PC-9 (cell line): ENCODE results near the gene TRAPPC8. TPM values are rescaled to one million over a fixed set of nuclear protein-coding genes. Genes with fewer than 3 reads are reported as not detected.
"Not testable (repeated sequence)": the region's sequence is repeated elsewhere in the genome, so short reads cannot be mapped to it uniquely, and the experiment has no call there.

Source experiments
- BruUV-seq: library from RNA; stranded (reverse); fragments of 400-500 nt; replicated peaks from 2 replicates; lab custom pipeline; 2021; lab: Mats Ljungman, UMichigan
- CTCF ChIA-PET: fragments of 300-600 bp; sonication (Branson Sonifier 250); formaldehyde crosslinking; loops from one replicate; lab custom pipeline; 2022; ENCODE audit warnings: antibody characterized with exemption; lab: Charles Lee
- POLR2A ChIA-PET: fragments of 300-600 bp; sonication (Branson Sonifier 250); formaldehyde crosslinking; loops from one replicate; lab custom pipeline; 2022; ENCODE audit warnings: antibody characterized with exemption; ENCODE audit not compliant: unreplicated experiment; lab: Charles Lee
- DNase-seq, 2 experiments: peaks; one replicate each; pipeline versions ENCODE4 v3.0.0 to v3.0.0-alpha.2; 2015 to 2022; ENCODE audit warnings: mixed read lengths in 1 of 2
- H2AFZ ChIP-seq: fragments of 200-600 bp; sonication (generic); 2 replicates; pipeline ENCODE4 v1.8.1; 2017; ENCODE audit warnings: antibody characterized with exemption
- H3F3A ChIP-seq: fragments of 200-600 bp; sonication (generic); 2 replicates; pipeline ENCODE4 v1.8.1; 2017; ENCODE audit warnings: antibody characterized with exemption, mild to moderate bottlenecking, low read depth; ENCODE audit not compliant: insufficient read depth
- H3K27ac ChIP-seq: fragments of 200-600 bp; sonication (generic); 2 replicates; pipeline ENCODE4 v1.6.1; 2016; ENCODE audit warnings: mixed run types
- H3K27me3 ChIP-seq: fragments of 200-600 bp; sonication (generic); 2 replicates; pipeline ENCODE4 v1.6.1; 2016; ENCODE audit warnings: low read depth, mixed run types; ENCODE audit not compliant: insufficient read depth
- H3K36me3 ChIP-seq: fragments of 200-600 bp; sonication (generic); 2 replicates; pipeline ENCODE4 v1.6.1; 2016; ENCODE audit warnings: low read depth, mixed run types
- H3K4me1 ChIP-seq: fragments of 200-600 bp; sonication (generic); replicated peaks from 2 replicates; pipeline ENCODE4 v1.6.1; 2016; ENCODE audit warnings: mixed run types; ENCODE audit not compliant: insufficient read depth
- H3K4me2 ChIP-seq: fragments of 200-600 bp; sonication (generic); 2 replicates; pipeline ENCODE4 v1.6.1; 2017; ENCODE audit warnings: mixed run types
- H3K4me3 ChIP-seq: fragments of 200-600 bp; sonication (generic); 2 replicates; pipeline ENCODE4 v1.6.1; 2016; ENCODE audit warnings: mixed run types
- H3K79me2 ChIP-seq: fragments of 200-600 bp; sonication (generic); 2 replicates; pipeline ENCODE4 v1.6.1; 2017; ENCODE audit warnings: low read depth, mixed run types
- H3K9me2 ChIP-seq: fragments of 200-600 bp; sonication (generic); 2 replicates; pipeline ENCODE4 v1.8.1; 2017; ENCODE audit warnings: mild to moderate bottlenecking; ENCODE audit not compliant: insufficient read depth
- H3K9me3 ChIP-seq: fragments of 200-600 bp; sonication (generic); 2 replicates; pipeline ENCODE4 v1.8.1; 2016; ENCODE audit warnings: low read depth; ENCODE audit not compliant: insufficient read depth
- H4K20me1 ChIP-seq: fragments of 200-600 bp; sonication (generic); 2 replicates; pipeline ENCODE4 v1.8.1; 2017; ENCODE audit not compliant: insufficient read depth
- CTCF ChIP-seq: fragments of 200-600 bp; sonication (generic); conservative IDR thresholded peaks from 2 replicates; pipeline ENCODE4 v1.6.1; 2017; ENCODE audit warnings: mixed run types, antibody characterized with exemption, mild to moderate bottlenecking, moderate library complexity
- EZH2 ChIP-seq: fragments of 200-600 bp; sonication (generic); IDR thresholded peaks from 2 replicates; pipeline ENCODE4 v1.8.0; 2017; ENCODE audit warnings: antibody characterized with exemption, low read depth
- intact Hi-C: fragments of 100-400 bp; cut with micrococcal nuclease; formaldehyde crosslinking; loops from one replicate; pipeline ENCODE4 v1.10.0; 2022; ENCODE audit not compliant: unreplicated experiment
- total RNA-seq: library from RNA; stranded (reverse); gene quantifications from 2 replicates; pipeline ENCODE4 v1.2.3, GENCODE V29; 2021

Gene TRAPPC8
- total RNA-seq, 1 experiment from 2014 or later = 20.9 TPM

DNA sequence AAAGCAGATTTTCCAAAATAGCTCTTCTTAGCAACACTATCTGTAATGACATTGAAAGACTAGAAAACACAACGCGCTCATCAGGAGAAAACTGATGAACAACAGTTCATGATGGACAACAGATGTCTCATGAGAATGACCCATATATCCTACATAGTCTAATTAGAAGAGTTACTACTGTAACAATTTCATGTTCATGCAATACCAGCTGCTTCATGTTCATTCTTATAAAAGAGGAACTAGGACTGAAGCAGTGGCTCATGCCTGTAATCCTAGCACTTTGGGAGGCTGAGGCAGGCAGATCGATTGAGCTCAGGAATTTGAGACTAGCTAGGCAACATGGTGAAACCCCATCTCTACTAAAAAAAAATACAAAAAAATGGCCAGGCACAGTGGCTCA lies 22.7 kb downstream of the TRAPPC8 start:
- TF ChIP-seq EZH2 = no peak
- no peak for TF ChIP-seq CTCF
- Histone ChIP-seq H3K4me2 (no peak overlapping the region), H3K4me3 (no peak overlapping the region), H2AFZ (no peak overlapping the region), H3K27ac (no peak overlapping the region), H4K20me1 (no peaks in the 10 kb centered on the region), H3K79me2 (no peaks in the 10 kb centered on the region), H3K36me3 (no peaks in the 10 kb centered on the region), H3K9me2 (no peaks in the 10 kb centered on the region), H3K9me3 (no peaks in the 10 kb centered on the region), H3F3A (no peaks in the 10 kb centered on the region), H3K4me1 (no peaks in the 10 kb centered on the region), H3K27me3 (no peaks in the 10 kb centered on the region)
- ChIA-PET POLR2A (no interaction called here), CTCF (no interaction called here)
- no peak for DNase-seq
- intact Hi-C loops = no loop called here
- BruUV-seq = no TSS peak

DNA sequence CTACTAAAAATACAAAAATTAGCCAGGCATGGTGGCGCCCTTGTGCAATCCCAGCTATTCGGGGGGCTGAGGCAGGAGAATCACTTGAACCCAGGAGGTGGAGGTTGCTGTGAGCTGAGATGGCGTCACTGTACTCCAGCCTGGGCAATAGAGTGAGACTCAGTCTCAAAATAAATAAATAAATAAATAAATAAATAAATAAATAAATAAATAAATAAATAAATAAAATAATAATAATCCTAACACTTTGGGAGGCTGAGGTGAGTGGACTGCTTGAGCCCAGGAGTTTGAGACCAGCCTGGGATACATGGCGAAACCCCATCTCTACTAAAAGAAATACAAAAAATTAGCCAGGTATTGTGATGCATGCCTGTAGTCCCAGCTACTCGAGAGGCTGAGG lies 23.6 kb downstream of the TRAPPC8 start:
- H3K27ac ChIP-seq, CTCF ChIA-PET, intact Hi-C loops, H3F3A ChIP-seq, H3K27me3 ChIP-seq, H3K9me3 ChIP-seq, H2AFZ ChIP-seq, H3K4me2 ChIP-seq, H3K4me3 ChIP-seq, H3K36me3 ChIP-seq, H3K79me2 ChIP-seq, POLR2A ChIA-PET, H4K20me1 ChIP-seq, H3K9me2 ChIP-seq, H3K4me1 ChIP-seq, BruUV-seq, DNase-seq: not testable (repeated sequence)

- ChIA-PET CTCF (no interaction called here), POLR2A (no interaction called here)
- no peak for DNase-seq
- Histone ChIP-seq H3K9me3 (no peaks in the 10 kb centered on the region), H3K4me3 (no peak overlapping the region), H3K27ac (no peak overlapping the region), H3K4me1 (no peaks in the 10 kb centered on the region), H3K9me2 (no peaks in the 10 kb centered on the region), H4K20me1 (no peaks in the 10 kb centered on the region), H3K4me2 (no peak overlapping the region), H3F3A (no peaks in the 10 kb centered on the region), H2AFZ (no peak overlapping the region), H3K27me3 (no peaks in the 10 kb centered on the region), H3K36me3 (no peaks in the 10 kb centered on the region), H3K79me2 (no peaks in the 10 kb centered on the region)
- BruUV-seq = no TSS peak
- TF ChIP-seq EZH2 (no peak), CTCF (no peak)
- intact Hi-C loops = no loop called here
These were observed 24.2 kb downstream of the TRAPPC8 start for GRCh38 chr18:31918733-31919132.

DNA sequence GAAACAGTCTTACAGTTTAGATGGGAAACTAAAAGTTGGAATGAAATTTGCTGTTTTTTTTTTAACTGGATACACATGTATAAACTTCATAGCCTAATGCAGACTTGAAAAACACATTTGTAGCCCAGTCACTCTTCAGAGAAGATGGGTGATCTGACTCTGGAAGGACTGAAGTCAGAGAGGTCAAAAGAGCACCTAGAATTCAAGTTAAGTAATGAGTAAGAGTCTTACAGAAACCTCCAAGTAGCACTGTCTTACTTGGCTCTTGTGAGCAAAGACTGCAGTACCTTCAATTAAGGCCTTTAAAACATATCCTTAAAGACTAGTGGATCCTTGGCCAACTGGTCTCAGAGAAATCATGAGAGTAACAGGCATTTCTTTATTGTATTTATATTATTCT lies 41.9 kb downstream of the TRAPPC8 start:
- no peak for DNase-seq
- Histone ChIP-seq H3K27ac (no peak overlapping the region), H4K20me1 (no peaks in the 10 kb centered on the region), H3K36me3 (no peaks in the 10 kb centered on the region), H3K4me2 (no peak overlapping the region), H3K79me2 (no peaks in the 10 kb centered on the region), H3K9me3 (no peaks in the 10 kb centered on the region), H3K4me3 (no peak overlapping the region), H3K27me3 (no peaks in the 10 kb centered on the region), H3K4me1 (no peaks in the 10 kb centered on the region), H3F3A (no peaks in the 10 kb centered on the region), H3K9me2 (no peaks in the 10 kb centered on the region), H2AFZ (no peak overlapping the region)
- BruUV-seq = no TSS peak
- intact Hi-C loops = no loop called here
- TF ChIP-seq CTCF (no peak), EZH2 (no peak)
- CTCF ChIA-PET = no interaction called here
- POLR2A ChIA-PET = no interaction called here

DNA sequence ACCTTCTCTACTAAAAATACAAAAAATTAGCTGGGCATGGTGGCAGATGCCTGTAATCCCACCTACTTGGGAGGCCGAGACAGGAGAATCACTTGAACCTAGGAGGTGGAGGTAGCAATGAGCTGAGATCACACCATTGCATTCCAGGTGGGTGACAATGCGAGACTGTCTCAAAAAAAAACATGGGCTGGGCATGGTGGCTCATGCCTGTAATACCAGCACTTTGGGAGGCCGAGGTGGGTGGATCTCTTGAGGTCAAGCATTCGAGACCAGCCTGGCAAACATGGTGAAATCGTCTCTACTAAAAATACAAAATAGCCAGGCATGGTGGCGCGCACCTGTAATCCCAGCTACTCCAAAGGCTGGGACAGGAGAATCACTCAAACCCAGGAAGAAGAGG lies 43.2 kb downstream of the TRAPPC8 start:
- CTCF ChIA-PET, intact Hi-C loops, H3F3A ChIP-seq, DNase-seq, H3K9me3 ChIP-seq, H3K4me1 ChIP-seq, H3K36me3 ChIP-seq, H2AFZ ChIP-seq, H3K79me2 ChIP-seq, BruUV-seq, H3K27me3 ChIP-seq, H3K4me3 ChIP-seq, H3K4me2 ChIP-seq, POLR2A ChIA-PET, H3K9me2 ChIP-seq, H4K20me1 ChIP-seq, H3K27ac ChIP-seq: not testable (repeated sequence)
